ENCODE data around the gene GEN1.

Gene GEN1, protein sequence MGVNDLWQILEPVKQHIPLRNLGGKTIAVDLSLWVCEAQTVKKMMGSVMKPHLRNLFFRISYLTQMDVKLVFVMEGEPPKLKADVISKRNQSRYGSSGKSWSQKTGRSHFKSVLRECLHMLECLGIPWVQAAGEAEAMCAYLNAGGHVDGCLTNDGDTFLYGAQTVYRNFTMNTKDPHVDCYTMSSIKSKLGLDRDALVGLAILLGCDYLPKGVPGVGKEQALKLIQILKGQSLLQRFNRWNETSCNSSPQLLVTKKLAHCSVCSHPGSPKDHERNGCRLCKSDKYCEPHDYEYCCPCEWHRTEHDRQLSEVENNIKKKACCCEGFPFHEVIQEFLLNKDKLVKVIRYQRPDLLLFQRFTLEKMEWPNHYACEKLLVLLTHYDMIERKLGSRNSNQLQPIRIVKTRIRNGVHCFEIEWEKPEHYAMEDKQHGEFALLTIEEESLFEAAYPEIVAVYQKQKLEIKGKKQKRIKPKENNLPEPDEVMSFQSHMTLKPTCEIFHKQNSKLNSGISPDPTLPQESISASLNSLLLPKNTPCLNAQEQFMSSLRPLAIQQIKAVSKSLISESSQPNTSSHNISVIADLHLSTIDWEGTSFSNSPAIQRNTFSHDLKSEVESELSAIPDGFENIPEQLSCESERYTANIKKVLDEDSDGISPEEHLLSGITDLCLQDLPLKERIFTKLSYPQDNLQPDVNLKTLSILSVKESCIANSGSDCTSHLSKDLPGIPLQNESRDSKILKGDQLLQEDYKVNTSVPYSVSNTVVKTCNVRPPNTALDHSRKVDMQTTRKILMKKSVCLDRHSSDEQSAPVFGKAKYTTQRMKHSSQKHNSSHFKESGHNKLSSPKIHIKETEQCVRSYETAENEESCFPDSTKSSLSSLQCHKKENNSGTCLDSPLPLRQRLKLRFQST

GRCh38 chr2:17753803-17754663 is at the start of gene GEN1, which contains the start of gene SMC6:
TSS of gene GEN1 (plus strand) at chr2:17754138. CDS start at chr2:17759944, 5,806 bp downstream.
TSS of gene SMC6 (minus strand) at chr2:17753810. CDS start at chr2:17745946, 7,864 bp downstream.
- H3K9me3 ChIP-seq (ENCODE audit: insufficient read depth, low read length, severe bottlenecking), result no peaks in the 10 kb centered on the region
- peak within 1 kb of the TSS; percentile 97 to 100 for H3K4me3 ChIP-seq (ENCODE audit: low read depth in 1 of 2, low read length in 2 of 2)
- H4K20me1 ChIP-seq (ENCODE audit: insufficient read depth, low read length), result peaks cover 5% of the 10 kb centered on the region; the same call in 1 of the 2 replicates
- peaks cover 59% of the 10 kb centered on the region for H3K4me1 ChIP-seq (ENCODE audit: insufficient read depth, low read length)
- peak within 1 kb of the TSS; percentile 98 for H3K27ac ChIP-seq (ENCODE audit: low read length)
- H3K4me2 ChIP-seq (ENCODE audit: insufficient read depth, low read length), result peak within 1 kb of the TSS; percentile 86
- H3K36me3 ChIP-seq (ENCODE audit: insufficient read depth, low read length), result peaks cover 8% of the 10 kb centered on the region; the same call in 1 of the 2 replicates
- peak; percentile 93 for DNase-seq
- TF ChIP-seq EZH2 (IDR thresholded peaks at IDR 0.05; ENCODE audit: borderline replicate concordance, low read depth, low read length, severe bottlenecking) (no peak), CTCF (IDR thresholded peaks at IDR 0.05; ENCODE audit: borderline replicate concordance, extremely low read depth, low read length, poor library complexity, severe bottlenecking) (no peak)
- H2AFZ ChIP-seq (ENCODE audit: low read depth, low read length), result peak within 1 kb of the TSS; percentile 94
- H3K9ac ChIP-seq (ENCODE audit: low read depth, low read length), result peak within 1 kb of the TSS; percentile 99
- H3K27me3 ChIP-seq (ENCODE audit: insufficient read depth, low read length, poor library complexity), result no peaks in the 10 kb centered on the region
- H3K79me2 ChIP-seq (ENCODE audit: insufficient read depth, low read length), result peaks cover 94% of the 10 kb centered on the region
- peak; percentile 83 for ATAC-seq (ENCODE audit: insufficient read depth, low read depth)

- ATAC-seq (ENCODE audit: insufficient read depth, low read depth) (no peak), DNase-seq (no peak)
- H3K9ac ChIP-seq (ENCODE audit: low read depth, low read length), result no peak overlapping the region
- peaks cover 71% of the 10 kb centered on the region for H3K36me3 ChIP-seq (ENCODE audit: insufficient read depth, low read length)
- H4K20me1 ChIP-seq (ENCODE audit: insufficient read depth, low read length), result no peaks in the 10 kb centered on the region
- H3K27ac ChIP-seq (ENCODE audit: low read length), result no peak overlapping the region
- H3K79me2 ChIP-seq (ENCODE audit: insufficient read depth, low read length), result no peaks in the 10 kb centered on the region
- H3K9me3 ChIP-seq (ENCODE audit: insufficient read depth, low read length, severe bottlenecking), result no peaks in the 10 kb centered on the region
- no peak overlapping the region for H2AFZ ChIP-seq (ENCODE audit: low read depth, low read length)
- TF ChIP-seq CTCF (IDR thresholded peaks at IDR 0.05; ENCODE audit: borderline replicate concordance, extremely low read depth, low read length, poor library complexity, severe bottlenecking), result no peak
- TF ChIP-seq EZH2 (IDR thresholded peaks at IDR 0.05; ENCODE audit: borderline replicate concordance, low read depth, low read length, severe bottlenecking), result no peak
- H3K4me3 ChIP-seq (ENCODE audit: low read depth in 1 of 2, low read length in 2 of 2), result no peak overlapping the region
- no peak overlapping the region for H3K4me2 ChIP-seq (ENCODE audit: insufficient read depth, low read length)
- H3K27me3 ChIP-seq (ENCODE audit: insufficient read depth, low read length, poor library complexity), result no peaks in the 10 kb centered on the region
- no peaks in the 10 kb centered on the region for H3K4me1 ChIP-seq (ENCODE audit: insufficient read depth, low read length)
These were observed 47.1 kb upstream of the GEN1 start for GRCh38 chr2:17706845-17707244.

DNA sequence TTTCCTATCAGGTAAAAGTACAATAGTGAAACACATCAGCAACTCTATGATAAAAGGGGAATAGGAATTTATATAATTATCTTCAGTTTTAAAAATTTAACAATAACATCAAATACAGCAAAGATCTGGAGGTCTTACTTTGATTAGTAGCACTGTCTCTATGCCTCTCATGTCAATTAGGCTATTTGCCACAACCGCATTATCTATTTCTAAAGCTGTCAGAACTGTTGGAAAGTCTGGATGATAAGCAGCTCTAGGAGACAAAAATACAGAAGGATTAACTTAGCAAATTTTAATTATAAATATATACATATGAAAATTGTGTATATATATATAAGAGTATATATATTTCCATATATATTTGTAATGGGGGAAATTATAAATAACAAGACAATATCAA is 45.4 kb upstream of the GEN1 start:
- no peak for ATAC-seq (ENCODE audit: insufficient read depth, low read depth)
- H3K9ac ChIP-seq (ENCODE audit: low read depth, low read length), result no peak overlapping the region
- no peaks in the 10 kb centered on the region for H3K4me1 ChIP-seq (ENCODE audit: insufficient read depth, low read length)
- H3K27me3 ChIP-seq (ENCODE audit: insufficient read depth, low read length, poor library complexity), result no peaks in the 10 kb centered on the region
- TF ChIP-seq EZH2 (IDR thresholded peaks at IDR 0.05; ENCODE audit: borderline replicate concordance, low read depth, low read length, severe bottlenecking) (no peak), CTCF (IDR thresholded peaks at IDR 0.05; ENCODE audit: borderline replicate concordance, extremely low read depth, low read length, poor library complexity, severe bottlenecking) (no peak)
- no peak for DNase-seq
- no peak overlapping the region for H3K4me3 ChIP-seq (ENCODE audit: low read depth in 1 of 2, low read length in 2 of 2)
- no peaks in the 10 kb centered on the region for H4K20me1 ChIP-seq (ENCODE audit: insufficient read depth, low read length)
- no peak overlapping the region for H2AFZ ChIP-seq (ENCODE audit: low read depth, low read length)
- no peaks in the 10 kb centered on the region for H3K79me2 ChIP-seq (ENCODE audit: insufficient read depth, low read length)
- no peak overlapping the region for H3K4me2 ChIP-seq (ENCODE audit: insufficient read depth, low read length)
- H3K36me3 ChIP-seq (ENCODE audit: insufficient read depth, low read length), result peaks cover 73% of the 10 kb centered on the region
- H3K9me3 ChIP-seq (ENCODE audit: insufficient read depth, low read length, severe bottlenecking), result no peaks in the 10 kb centered on the region
- no peak overlapping the region for H3K27ac ChIP-seq (ENCODE audit: low read length)

Measured in DND-41 (cell line).